Mammary epithelial cell (primary cell): ENCODE data around the gene DBNL.
"Not testable (repeated sequence)": the region's sequence is repeated elsewhere in the genome, so short reads cannot be mapped to it uniquely, and the experiment has no call there.

Experiments
- EZH2 ChIP-seq: IDR thresholded peaks from 2 replicates; pipeline ENCODE4 v1.6.1; 2012; ENCODE audit warnings: low read length, inconsistent platforms, borderline replicate concordance
- TF ChIP-seq, protein P1 (sequence below), 2 donors: IDR thresholded peaks in 1 of 2; conservative IDR thresholded peaks in 1 of 2; 2 replicates each; pipeline ENCODE4 v1.5.1; 2011 to 2012; ENCODE audit warnings: inconsistent platforms in 2 of 2, low read length in 2 of 2, mild to moderate bottlenecking in 2 of 2, control low read depth in 1 of 2, low read depth in 1 of 2; ENCODE audit not compliant: insufficient read depth in 1 of 2; ENCODE audit errors: extremely low read depth in 1 of 2

DNA sequence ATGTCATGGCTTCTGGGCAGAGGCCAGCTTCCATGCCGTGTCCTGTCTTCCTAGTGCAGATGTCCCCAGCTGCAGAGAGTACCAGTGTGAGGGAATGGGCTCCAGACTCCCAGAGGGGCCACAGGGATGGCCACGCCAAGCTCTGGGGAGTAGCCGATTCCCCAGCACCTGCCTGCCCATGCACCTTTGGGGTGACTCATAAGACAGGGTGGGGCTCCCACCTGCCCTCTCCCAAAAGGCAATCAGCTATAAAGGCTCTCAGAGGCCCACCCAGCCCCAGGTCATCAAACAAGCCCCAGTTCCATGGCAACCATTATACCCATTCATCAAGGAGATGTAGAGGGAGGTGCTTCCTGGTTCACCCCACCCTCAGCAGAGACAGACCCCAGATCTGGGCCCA is 47.0 kb upstream of the DBNL start, which contains the start of gene SPDYE1:
- TF ChIP-seq, protein P1, sequence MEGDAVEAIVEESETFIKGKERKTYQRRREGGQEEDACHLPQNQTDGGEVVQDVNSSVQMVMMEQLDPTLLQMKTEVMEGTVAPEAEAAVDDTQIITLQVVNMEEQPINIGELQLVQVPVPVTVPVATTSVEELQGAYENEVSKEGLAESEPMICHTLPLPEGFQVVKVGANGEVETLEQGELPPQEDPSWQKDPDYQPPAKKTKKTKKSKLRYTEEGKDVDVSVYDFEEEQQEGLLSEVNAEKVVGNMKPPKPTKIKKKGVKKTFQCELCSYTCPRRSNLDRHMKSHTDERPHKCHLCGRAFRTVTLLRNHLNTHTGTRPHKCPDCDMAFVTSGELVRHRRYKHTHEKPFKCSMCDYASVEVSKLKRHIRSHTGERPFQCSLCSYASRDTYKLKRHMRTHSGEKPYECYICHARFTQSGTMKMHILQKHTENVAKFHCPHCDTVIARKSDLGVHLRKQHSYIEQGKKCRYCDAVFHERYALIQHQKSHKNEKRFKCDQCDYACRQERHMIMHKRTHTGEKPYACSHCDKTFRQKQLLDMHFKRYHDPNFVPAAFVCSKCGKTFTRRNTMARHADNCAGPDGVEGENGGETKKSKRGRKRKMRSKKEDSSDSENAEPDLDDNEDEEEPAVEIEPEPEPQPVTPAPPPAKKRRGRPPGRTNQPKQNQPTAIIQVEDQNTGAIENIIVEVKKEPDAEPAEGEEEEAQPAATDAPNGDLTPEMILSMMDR (conservative IDR thresholded peaks at IDR 0.05 in 1 of 2, IDR thresholded peaks at IDR 0.05 in 1 of 2; ENCODE audit: extremely low read depth in 1 of 2, insufficient read depth in 1 of 2, low read depth in 1 of 2, low read length in 2 of 2) = not testable (repeated sequence)
- not testable (repeated sequence) for TF ChIP-seq EZH2
